Smooth muscle cell of the pulmonary artery (primary cell): ENCODE data around the gene DOCK8. TPM values are rescaled to one million over a fixed set of nuclear protein-coding genes. Genes with fewer than 3 reads are reported as not detected.

Experiments used
- total RNA-seq: library from RNA; depleted of rRNA; stranded (reverse); fragments of >200 nt; gene quantifications from 2 replicates; pipeline ENCODE4 v1.2.3, GENCODE V29; 2014

Gene DOCK8
- total RNA-seq = 0.07 and 0.26 TPM in 2 replicates

DNA sequence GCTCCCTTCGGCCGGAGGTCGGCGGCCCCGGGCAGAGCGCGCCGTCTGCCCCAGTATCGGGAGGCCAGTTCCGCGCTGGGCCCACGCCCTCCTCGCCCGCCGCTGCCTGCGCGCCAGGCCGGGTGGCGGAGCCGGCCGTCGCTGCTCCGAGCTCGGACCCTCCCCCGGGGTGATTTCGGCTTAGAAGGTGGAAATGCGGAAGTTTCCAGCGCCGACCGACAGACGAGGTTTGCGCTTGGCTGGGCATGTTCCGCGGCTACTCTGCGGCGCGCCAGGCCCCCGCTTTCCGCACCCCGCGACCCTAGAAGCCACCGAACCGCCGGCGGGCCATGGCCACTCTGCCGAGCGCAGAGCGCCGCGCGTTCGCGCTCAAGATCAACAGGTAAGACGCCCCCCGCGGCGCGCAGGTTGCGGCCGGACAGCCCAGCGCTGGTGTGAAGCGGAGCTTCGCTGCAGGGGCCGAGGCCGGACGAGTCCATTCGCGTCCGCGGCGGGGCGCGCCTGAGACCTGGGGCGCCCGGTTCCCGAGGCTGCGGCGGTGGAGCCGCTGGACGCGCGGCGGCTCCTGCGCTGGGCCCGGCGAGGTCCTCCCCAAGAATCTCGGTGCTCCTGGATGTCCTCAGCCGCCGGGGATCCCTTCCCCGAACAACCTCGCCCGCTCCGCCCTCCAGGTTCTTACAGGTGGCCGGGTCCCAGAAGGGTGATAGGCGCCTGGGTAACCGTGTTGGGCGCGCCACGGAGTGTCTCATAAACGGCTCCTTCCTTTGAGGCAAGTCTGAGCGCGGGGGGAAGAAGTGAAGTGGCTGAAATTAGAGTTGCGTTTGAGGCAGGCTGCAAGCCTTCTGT is at the start of gene DOCK8:
DOCK8 (plus strand) TSS at position 218 of the 846 bp plus-strand sequence; CDS start at position 330, 112 bp downstream.

DNA sequence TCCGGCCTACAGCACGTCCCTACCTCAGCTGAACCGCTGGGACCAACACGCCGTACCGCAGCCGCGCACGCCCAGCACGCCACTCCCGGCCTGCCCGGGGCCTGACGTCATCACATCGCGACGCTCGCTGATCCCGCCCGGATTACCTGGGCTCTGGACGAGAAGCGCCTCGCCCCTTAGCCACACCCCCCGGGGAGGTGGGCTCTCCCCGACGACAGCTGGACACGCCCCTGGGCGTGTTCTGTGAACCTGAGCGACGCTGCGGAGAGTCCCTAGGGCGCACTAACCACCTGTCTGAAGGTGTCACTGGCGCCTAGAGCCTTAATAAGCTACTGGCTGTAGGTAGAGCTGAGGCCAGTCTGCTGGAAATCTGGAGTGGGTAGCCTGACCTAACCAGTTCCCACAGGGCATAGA is 35.7 kb upstream of the DOCK8 start, which contains the start of gene ZNG1A:
ZNG1A (minus strand) TSS at position 87 of the 414 bp plus-strand sequence. CDS start 87 bp downstream, outside the sequence.

DNA sequence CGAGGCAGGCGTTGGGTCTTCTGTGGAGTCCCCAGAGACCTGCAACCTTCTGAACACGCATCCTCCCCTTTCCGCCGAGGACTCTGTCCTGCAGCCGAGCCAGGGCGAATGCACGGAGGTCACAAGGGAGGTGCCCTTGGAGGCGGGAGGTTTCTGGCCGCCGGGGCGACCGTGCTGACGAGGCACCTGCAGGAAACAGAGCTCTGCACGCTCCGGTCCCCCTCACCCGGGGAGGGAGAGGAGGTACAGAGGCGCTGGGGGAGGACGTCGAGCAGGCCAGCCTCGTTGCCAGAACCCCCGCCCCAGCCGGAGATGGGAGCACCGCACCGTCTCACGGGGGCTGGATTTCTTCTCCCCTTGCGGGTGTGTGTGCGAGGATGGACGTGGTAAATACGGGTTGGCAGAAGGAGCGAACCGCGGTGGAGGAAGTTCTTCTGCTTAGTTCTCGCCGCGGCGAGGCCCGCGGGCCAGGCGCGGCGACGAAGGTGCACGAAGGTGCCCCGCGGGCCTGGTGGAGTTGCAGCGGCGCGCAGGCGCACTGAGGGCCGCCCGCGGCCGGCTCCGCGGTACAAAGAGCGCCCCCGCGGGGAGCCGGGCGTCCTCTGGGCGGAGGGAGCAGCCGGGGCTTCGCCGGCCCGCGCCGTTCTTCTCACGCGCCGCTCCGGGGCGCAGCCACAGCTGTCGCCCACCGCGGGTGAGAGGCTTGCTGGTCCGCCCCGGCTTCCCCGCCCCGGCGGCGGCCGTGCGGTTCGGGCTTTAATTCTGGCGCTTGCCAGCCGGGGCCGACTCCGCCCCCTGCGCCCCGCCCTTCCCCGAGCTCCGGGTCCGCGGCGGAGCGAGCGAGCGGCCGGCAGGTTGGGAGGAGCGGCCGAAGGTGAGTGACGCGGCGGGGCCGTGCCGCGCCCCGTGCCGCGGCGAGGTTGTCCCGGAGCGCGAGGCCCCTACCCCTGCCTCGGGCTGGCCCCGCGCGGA is 289.5 kb downstream of the DOCK8 start, which contains the start of gene KANK1:
KANK1 (plus strand) TSS at position 815 of the 972 bp plus-strand sequence.

Other genes with a start within 250 kb of the DOCK8 start
- 4.6 and 7.2 TPM in 2 replicates for gene WASHC1, start 185.4 kb upstream of the DOCK8 start, total RNA-seq
- 0.13 and 0.17 TPM in 2 replicates for gene FOXD4, start 96.4 kb upstream of the DOCK8 start, total RNA-seq
- gene ZNG1A, start 35.8 kb upstream of the DOCK8 start, total RNA-seq = 10.2 and 15.7 TPM in 2 replicates